Measurements from ENCODE around the gene MARCHF7. TPM values are rescaled to one million over a fixed set of nuclear protein-coding genes. Genes with fewer than 3 reads are reported as not detected.

Gene MARCHF7
- total and polyA plus RNA-seq, 2 of the 8 experiments (the other 6 are each of a cell fraction or from before 2014, with no cell fraction given) = 18.3 to 116 TPM

DNA sequence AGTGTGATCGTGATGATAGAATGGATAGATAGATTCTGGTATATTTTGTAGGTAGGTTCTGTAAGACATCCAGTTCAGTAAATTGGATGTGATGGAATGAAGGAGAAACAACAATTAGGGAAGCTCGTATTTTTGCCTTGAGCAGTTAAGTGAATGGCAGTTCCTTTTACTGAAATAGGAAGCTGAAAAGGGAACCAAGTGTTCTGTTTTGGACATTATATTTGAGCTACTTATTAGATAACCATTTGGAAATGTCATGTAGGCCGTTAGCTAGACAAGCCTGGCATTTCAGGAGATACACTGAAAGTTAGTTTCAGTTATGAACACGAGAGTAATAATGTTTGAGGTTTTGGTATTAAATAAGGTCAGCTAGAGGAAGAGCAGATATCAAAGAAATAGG is 41.5 kb downstream of the MARCHF7 start:
- no peak for DNase-seq (ENCODE audit: low read depth in 1 of 2, low spot score in 2 of 2)
- H2AK5ac ChIP-seq (ENCODE audit: low read depth, low read length) = no peak overlapping the region
- no peak overlapping the region for H2BK120ac ChIP-seq (replicated peaks; ENCODE audit: low read depth, low read length)
- no peak overlapping the region for H3K56ac ChIP-seq (replicated peaks; ENCODE audit: insufficient read length, low read depth, low read length)
- H3K27me3 ChIP-seq (replicated peaks in 1 of 4; ENCODE audit: control insufficient read depth in 3 of 4, extremely low read depth in 1 of 4, insufficient read depth in 3 of 4, low read length in 3 of 4) = no peaks in the 10 kb centered on the region
- H4K8ac ChIP-seq (ENCODE audit: extremely low read depth, insufficient read depth, low read length) = no peak overlapping the region
- no peak overlapping the region for H3K27ac ChIP-seq (ENCODE audit: low read depth, low read length)
- POLR2A ChIA-PET (ENCODE audit: partially characterized antibody) = interaction anchor here (1.3 to 2.0 kb wide), 3 partner anchors 17 to 42 kb away, joined by 3 to 4 read pairs (median 3); partner anchors contain the start of gene MARCHF7
- no peak overlapping the region for H4K5ac ChIP-seq (ENCODE audit: insufficient read length, low read depth, low read length)
- no peak overlapping the region for H3K9ac ChIP-seq (replicated peaks in 1 of 4; ENCODE audit: extremely low read depth in 1 of 4, low read depth in 3 of 4, low read length in 3 of 4)
- no peak overlapping the region for H2BK20ac ChIP-seq (ENCODE audit: low read length)
- H4K91ac ChIP-seq (replicated peaks; ENCODE audit: insufficient read length, low read length) = no peak overlapping the region
- H2AFZ ChIP-seq (ENCODE audit: low read length) = no peak overlapping the region
- no peak overlapping the region for H3K14ac ChIP-seq (ENCODE audit: insufficient read length)
- H3K23me2 ChIP-seq (ENCODE audit: low read depth, low read length) = no peaks in the 10 kb centered on the region; the same call in 1 of the 2 replicates
- H4K20me1 ChIP-seq (replicated peaks in 1 of 2; ENCODE audit: control insufficient read depth in 1 of 2, insufficient read depth in 2 of 2, low read length in 2 of 2) = peaks cover 4 to 5% of the 10 kb centered on the region in 2 experiments
- H3K4me1 ChIP-seq (replicated peaks in 1 of 4; ENCODE audit: control insufficient read depth in 3 of 4, insufficient read depth in 4 of 4, low read length in 3 of 4) = no peaks in the 10 kb centered on the region
- FAIRE-seq = no peak
- peaks cover 2 to 57% (median 28%) of the 10 kb centered on the region in 4 experiments; a peak in 7 of 8 replicates for H3K36me3 ChIP-seq (ENCODE audit: control insufficient read depth in 2 of 4, insufficient read depth in 4 of 4, low read length in 3 of 4)
- no peak overlapping the region for H3K23ac ChIP-seq (ENCODE audit: insufficient read length)
- no peak overlapping the region for H2BK15ac ChIP-seq (ENCODE audit: low read length)
- CTCF ChIA-PET (ENCODE audit: partially characterized antibody) = interaction anchor here (0.6 to 5.0 kb wide), 12 partner anchors 13 to 1874 kb away, joined by 3 to 27 read pairs (median 4); no protein-coding TSS in a partner anchor
- H3K9me3 ChIP-seq (ENCODE audit: insufficient read depth in 2 of 2, low read depth in 1 of 2, low read length in 1 of 2) = no peaks in the 10 kb centered on the region
- H3K18ac ChIP-seq (ENCODE audit: extremely low read depth, low read length) = no peak overlapping the region
- H2BK5ac ChIP-seq (ENCODE audit: low read depth, low read length) = no peak overlapping the region
- H3K4me2 ChIP-seq (ENCODE audit: insufficient read depth in 1 of 2, low read depth in 2 of 2, low read length in 2 of 2) = no peak overlapping the region
- H3K79me1 ChIP-seq (ENCODE audit: low read depth, low read length) = no peaks in the 10 kb centered on the region; the same call in 1 of the 2 replicates
- H3K4ac ChIP-seq (replicated peaks; ENCODE audit: insufficient read length, low read depth, low read length) = no peak overlapping the region
- peaks cover 0 to 57% of the 10 kb centered on the region in 2 experiments; a peak in 2 of 4 replicates for H3K79me2 ChIP-seq (ENCODE audit: control insufficient read depth in 1 of 2, insufficient read depth in 2 of 2, low read length in 2 of 2)
- 89% methylated on average over 4 of the region's 4 CpGs; no CpG with 5 or more reads in 1 of the 2 experiments for WGBS, 2 experiments (ENCODE audit: extremely low coverage in 1 of 2, insufficient coverage in 1 of 2, insufficient read length in 1 of 2, insufficient replicate concordance in 2 of 2, low coverage in 1 of 2, low lambda C conversion rate in 2 of 2, missing lambda C conversion rate in 1 of 2)
- no peak overlapping the region for H2BK12ac ChIP-seq (ENCODE audit: low read depth, low read length)
- H3K4me3 ChIP-seq (ENCODE audit: extremely low read depth in 1 of 4, insufficient read depth in 2 of 4, low read depth in 3 of 4, low read length in 4 of 4) = no peak overlapping the region
- no peak for TF ChIP-seq YY1 (IDR thresholded peaks at IDR 0.05; ENCODE audit: low read depth, low read length)
- no peak for TF ChIP-seq GTF2F1 (IDR thresholded peaks at IDR 0.05; ENCODE audit: borderline replicate concordance, low read depth, low read length)
- no peak for TF ChIP-seq FOSL1 (IDR thresholded peaks at IDR 0.05; ENCODE audit: insufficient read depth, low read depth, low read length)
- TF ChIP-seq ASH2L (IDR thresholded peaks at IDR 0.05; ENCODE audit: low read length) = no peak
- TF ChIP-seq CTBP2 (IDR thresholded peaks at IDR 0.05; ENCODE audit: borderline replicate concordance, insufficient read depth, insufficient read length, low read length) = no peak
- no peak for TF ChIP-seq CHD2 (IDR thresholded peaks at IDR 0.05; ENCODE audit: low read length)
- TF ChIP-seq, protein P1, sequence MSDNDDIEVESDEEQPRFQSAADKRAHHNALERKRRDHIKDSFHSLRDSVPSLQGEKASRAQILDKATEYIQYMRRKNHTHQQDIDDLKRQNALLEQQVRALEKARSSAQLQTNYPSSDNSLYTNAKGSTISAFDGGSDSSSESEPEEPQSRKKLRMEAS (IDR thresholded peaks at IDR 0.05) = no peak
- TF ChIP-seq TCF12 (IDR thresholded peaks at IDR 0.05; ENCODE audit: low read depth, low read length) = no peak
- no peak for TF ChIP-seq CREB1 (IDR thresholded peaks at IDR 0.05)
- TF ChIP-seq CEBPB (IDR thresholded peaks at IDR 0.05; ENCODE audit: low read depth, low read length) = no peak
- no peak for TF ChIP-seq POLR2A (IDR thresholded peaks at IDR 0.05; ENCODE audit: control extremely low read depth in 1 of 2, low read depth in 2 of 2, low read length in 2 of 2)
- TF ChIP-seq BACH1 (IDR thresholded peaks at IDR 0.05; ENCODE audit: low read length) = no peak
- no peak for TF ChIP-seq SIN3A (conservative IDR thresholded peaks at IDR 0.05 in 1 of 2, IDR thresholded peaks at IDR 0.05 in 1 of 2; ENCODE audit: low read depth in 1 of 2, low read length in 2 of 2)
- no peak for TF ChIP-seq MAFK (IDR thresholded peaks at IDR 0.05; ENCODE audit: low read depth, low read length)

Data from H1 (cell line).